GM12801 (cell line): ENCODE results near the gene SEPHS1.

Experiments used
- TF ChIP-seq, protein P1 (sequence below): IDR thresholded peaks from one replicate; pipeline ENCODE4 v1.5.1; 2011; ENCODE audit warnings: control low read depth; ENCODE audit not compliant: insufficient read length; ENCODE audit errors: extremely low read depth

SEPHS1 gene

DNA sequence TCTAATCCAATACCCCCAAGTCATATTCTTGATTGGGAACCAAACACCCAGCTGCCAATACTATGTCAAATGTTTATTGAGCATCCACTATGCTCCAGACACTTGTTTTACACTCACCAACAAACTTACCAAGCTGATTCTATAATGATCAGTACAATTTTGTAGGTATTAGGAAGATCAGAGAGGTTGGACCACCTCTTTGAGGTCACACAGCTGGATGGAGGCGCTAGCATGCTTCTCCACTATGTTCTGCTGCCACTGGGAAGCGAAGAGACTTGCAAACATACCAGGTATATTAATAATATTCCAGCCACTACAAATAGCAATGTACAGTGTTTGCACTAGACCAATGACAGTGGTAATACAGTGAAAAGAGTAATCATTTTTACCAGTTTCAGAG is 25.6 kb upstream of the SEPHS1 start:
- TF ChIP-seq, protein P1, sequence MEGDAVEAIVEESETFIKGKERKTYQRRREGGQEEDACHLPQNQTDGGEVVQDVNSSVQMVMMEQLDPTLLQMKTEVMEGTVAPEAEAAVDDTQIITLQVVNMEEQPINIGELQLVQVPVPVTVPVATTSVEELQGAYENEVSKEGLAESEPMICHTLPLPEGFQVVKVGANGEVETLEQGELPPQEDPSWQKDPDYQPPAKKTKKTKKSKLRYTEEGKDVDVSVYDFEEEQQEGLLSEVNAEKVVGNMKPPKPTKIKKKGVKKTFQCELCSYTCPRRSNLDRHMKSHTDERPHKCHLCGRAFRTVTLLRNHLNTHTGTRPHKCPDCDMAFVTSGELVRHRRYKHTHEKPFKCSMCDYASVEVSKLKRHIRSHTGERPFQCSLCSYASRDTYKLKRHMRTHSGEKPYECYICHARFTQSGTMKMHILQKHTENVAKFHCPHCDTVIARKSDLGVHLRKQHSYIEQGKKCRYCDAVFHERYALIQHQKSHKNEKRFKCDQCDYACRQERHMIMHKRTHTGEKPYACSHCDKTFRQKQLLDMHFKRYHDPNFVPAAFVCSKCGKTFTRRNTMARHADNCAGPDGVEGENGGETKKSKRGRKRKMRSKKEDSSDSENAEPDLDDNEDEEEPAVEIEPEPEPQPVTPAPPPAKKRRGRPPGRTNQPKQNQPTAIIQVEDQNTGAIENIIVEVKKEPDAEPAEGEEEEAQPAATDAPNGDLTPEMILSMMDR = no peak

GRCh38 chr10:13372524-13372923 is 24.4 kb upstream of the SEPHS1 start:
- TF ChIP-seq, protein P1 = no peak

DNA sequence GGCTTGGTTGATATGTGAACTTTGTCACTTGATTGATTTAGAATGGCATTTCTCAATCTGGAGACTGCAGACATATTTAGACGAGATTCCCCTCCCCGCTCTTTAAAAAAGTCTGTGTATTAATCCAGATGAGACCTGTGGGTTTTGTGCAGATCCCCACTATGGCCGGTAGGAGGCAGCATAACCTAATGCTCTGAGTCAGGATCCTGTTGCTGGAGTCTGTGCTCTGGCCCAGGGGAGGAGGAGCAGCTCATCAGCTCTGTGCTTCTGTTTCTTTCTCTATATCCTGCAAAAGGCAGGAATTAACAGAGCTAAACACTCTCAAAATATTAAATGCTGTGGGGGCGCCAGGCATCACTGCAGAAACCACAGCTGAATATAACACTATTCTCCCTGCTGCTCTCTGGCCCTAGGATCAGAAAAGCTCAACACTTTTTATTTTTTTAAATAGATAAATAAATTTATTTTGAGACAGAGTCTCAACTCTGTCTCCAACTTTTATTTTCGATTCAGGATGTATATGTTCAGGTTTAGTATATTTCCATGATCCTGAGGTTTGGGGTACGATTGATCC is 23.9 kb upstream of the SEPHS1 start:
- TF ChIP-seq, protein P1 = peak; percentile 49

DNA sequence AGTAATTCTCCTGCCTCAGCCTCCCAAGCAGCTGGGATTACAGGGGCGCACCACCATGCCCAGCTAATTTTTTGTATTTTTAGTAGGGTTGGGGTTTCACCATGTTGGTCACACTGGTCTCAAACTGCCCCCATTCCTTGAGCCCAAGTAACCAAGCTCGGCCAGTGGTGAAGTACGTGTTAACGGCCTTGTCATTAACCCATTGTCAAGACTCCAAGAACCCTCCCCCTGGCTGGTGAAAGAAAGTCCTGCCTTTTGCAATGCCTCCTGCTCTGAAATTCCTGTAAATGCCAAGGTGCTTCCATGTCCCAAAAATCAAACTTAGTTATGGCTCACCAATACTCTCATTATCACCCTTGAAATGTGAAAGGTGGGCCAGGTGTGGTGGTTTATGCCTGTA is 18.8 kb upstream of the SEPHS1 start:
- TF ChIP-seq, protein P1 = no peak

GRCh38 chr10:13365831-13366230 is 17.7 kb upstream of the SEPHS1 start:
- TF ChIP-seq, protein P1 = no peak

GRCh38 chr10:13365243-13365642 is 17.1 kb upstream of the SEPHS1 start:
- TF ChIP-seq, protein P1 = no peak

DNA sequence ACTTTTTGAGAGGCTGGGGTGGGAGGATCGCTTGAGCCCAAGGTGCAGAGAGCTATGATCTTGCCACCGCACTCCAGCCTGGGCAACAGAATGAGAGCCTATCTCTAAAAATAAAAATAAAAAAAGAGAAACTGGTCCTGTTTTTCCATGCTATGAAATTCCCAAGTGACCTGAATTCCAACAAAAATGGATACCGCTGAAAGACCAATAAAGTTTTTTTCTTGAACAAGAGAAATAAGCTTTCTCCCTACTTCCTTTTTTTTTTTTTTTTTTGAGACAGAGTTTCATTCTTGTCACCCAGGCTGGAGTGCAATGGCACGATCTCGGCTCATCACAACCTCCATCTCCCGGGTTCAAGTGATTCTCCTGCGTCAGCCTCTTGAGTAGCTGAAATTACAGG is 12.5 kb upstream of the SEPHS1 start:
- TF ChIP-seq, protein P1 = no peak

DNA sequence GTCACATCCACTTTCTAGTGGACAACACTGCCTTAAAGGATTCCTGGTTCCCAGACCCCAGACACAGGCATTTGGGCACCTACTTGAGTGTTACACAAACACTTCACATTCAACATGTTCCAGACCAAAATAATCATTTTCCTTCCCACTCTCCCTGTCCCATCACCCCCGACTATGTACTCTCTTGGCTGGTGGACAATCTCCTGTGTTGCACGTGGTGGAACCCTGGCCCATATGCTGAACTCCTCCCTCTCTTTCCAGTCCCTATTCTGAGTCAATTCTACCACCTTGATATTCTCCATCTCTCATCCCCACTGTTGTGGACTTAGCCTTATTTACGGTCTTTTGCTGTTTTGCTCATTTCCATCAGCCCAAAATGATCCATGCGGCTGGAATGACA is 8.3 kb upstream of the SEPHS1 start:
- TF ChIP-seq, protein P1 = no peak
